H1 (cell line): ENCODE results near the gene NSUN7.

ENCODE experiments used
- ASH2L ChIP-seq: fragments of 200-600, 300-600 bp; sonication (generic); IDR thresholded peaks from one replicate; pipeline ENCODE4 v1.7.1; 2017; ENCODE audit warnings: low read length
- BCL11A ChIP-seq, 2 experiments: IDR thresholded peaks; one replicate each; pipeline ENCODE4 v1.6.1; 2011; ENCODE audit warnings: low read depth in 2 of 2, low read length in 2 of 2, mild to moderate bottlenecking in 2 of 2
- CEBPB ChIP-seq: IDR thresholded peaks from 2 replicates; pipeline ENCODE4 v1.6.1; 2012; ENCODE audit warnings: low read depth, low read length
- CHD2 ChIP-seq: IDR thresholded peaks from 2 replicates; pipeline ENCODE4 v1.6.1; 2012; ENCODE audit warnings: low read length, improper control_type of control experiment
- EP300 ChIP-seq, 2 experiments: IDR thresholded peaks; 1 replicate in 1 of 2; 2 replicates in 1 of 2; pipeline ENCODE4 v1.6.1; 2011 to 2012; ENCODE audit warnings: low read depth in 2 of 2, low read length in 2 of 2, mild to moderate bottlenecking in 2 of 2, borderline replicate concordance in 1 of 2, inconsistent platforms in 1 of 2, moderate library complexity in 1 of 2
- JUN ChIP-seq: IDR thresholded peaks from 2 replicates; pipeline ENCODE4 v1.6.1; 2011; ENCODE audit warnings: low read depth, mild to moderate bottlenecking, improper control_type of control experiment, low read length
- POLR2A ChIP-seq, 2 experiments: IDR thresholded peaks; 1 replicate in 1 of 2; 2 replicates in 1 of 2; pipeline ENCODE4 v1.6.1; 2011; ENCODE audit warnings: low read depth in 2 of 2, low read length in 2 of 2, mild to moderate bottlenecking in 2 of 2; ENCODE audit errors: control extremely low read depth in 1 of 2
- POLR2AphosphoS5 ChIP-seq: IDR thresholded peaks from 2 replicates; pipeline ENCODE4 v1.6.1; 2011; ENCODE audit warnings: low read depth, low read length
- SP2 ChIP-seq: IDR thresholded peaks from 2 replicates; pipeline ENCODE4 v1.6.1; 2012; ENCODE audit warnings: mild to moderate bottlenecking, low read length, inconsistent platforms
- TF ChIP-seq, protein P1 (sequence below), 3 experiments: IDR thresholded peaks; 1 replicate in 2 of 3; 2 replicates in 1 of 3; pipeline versions ENCODE4 v1.5.1 to v1.6.1; 2011; ENCODE audit warnings: low read length in 3 of 3, mild to moderate bottlenecking in 3 of 3, inconsistent platforms in 2 of 3, low read depth in 1 of 3, moderate library complexity in 1 of 3; ENCODE audit not compliant: insufficient read depth in 1 of 3; ENCODE audit errors: control extremely low read depth in 1 of 3
- TF ChIP-seq, protein P2 (sequence below): IDR thresholded peaks from 2 replicates; pipeline ENCODE4 v1.6.1; 2011; ENCODE audit warnings: low read length, improper control_type of control experiment
- TF ChIP-seq, protein P3 (sequence below): IDR thresholded peaks from 2 replicates; pipeline ENCODE4 v1.6.1; 2011; ENCODE audit warnings: low read depth, mild to moderate bottlenecking, low read length; ENCODE audit not compliant: insufficient read depth

DNA sequence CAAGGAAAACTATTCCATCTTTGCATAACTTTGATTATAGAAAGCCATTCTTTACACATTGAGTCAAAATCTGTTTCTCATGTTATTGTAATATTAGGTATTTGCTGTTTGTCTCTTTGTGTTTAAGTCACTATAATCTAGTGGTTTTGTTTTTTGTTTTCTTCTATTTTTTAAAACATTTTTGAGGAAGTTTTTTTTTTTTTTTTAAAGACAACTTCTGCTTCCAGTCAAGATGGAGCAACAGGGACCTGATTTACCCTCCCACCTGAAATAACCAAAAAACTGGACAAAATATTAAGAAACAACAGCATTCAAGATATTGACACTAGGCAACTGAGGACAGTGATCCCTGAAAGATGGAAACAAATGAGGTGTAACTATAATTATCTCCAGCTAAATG is 18.4 kb upstream of the NSUN7 start:
- TF ChIP-seq, protein P1, sequence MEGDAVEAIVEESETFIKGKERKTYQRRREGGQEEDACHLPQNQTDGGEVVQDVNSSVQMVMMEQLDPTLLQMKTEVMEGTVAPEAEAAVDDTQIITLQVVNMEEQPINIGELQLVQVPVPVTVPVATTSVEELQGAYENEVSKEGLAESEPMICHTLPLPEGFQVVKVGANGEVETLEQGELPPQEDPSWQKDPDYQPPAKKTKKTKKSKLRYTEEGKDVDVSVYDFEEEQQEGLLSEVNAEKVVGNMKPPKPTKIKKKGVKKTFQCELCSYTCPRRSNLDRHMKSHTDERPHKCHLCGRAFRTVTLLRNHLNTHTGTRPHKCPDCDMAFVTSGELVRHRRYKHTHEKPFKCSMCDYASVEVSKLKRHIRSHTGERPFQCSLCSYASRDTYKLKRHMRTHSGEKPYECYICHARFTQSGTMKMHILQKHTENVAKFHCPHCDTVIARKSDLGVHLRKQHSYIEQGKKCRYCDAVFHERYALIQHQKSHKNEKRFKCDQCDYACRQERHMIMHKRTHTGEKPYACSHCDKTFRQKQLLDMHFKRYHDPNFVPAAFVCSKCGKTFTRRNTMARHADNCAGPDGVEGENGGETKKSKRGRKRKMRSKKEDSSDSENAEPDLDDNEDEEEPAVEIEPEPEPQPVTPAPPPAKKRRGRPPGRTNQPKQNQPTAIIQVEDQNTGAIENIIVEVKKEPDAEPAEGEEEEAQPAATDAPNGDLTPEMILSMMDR (IDR thresholded peaks at IDR 0.05; ENCODE audit: control extremely low read depth in 1 of 3, insufficient read depth in 1 of 3, low read depth in 1 of 3, low read length in 3 of 3): no peak
- TF ChIP-seq, protein P2, sequence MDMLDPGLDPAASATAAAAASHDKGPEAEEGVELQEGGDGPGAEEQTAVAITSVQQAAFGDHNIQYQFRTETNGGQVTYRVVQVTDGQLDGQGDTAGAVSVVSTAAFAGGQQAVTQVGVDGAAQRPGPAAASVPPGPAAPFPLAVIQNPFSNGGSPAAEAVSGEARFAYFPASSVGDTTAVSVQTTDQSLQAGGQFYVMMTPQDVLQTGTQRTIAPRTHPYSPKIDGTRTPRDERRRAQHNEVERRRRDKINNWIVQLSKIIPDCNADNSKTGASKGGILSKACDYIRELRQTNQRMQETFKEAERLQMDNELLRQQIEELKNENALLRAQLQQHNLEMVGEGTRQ: no peak
- TF ChIP-seq EP300 (IDR thresholded peaks at IDR 0.05; ENCODE audit: borderline replicate concordance in 1 of 2, low read depth in 2 of 2, low read length in 2 of 2): no peak
- TF ChIP-seq POLR2A (IDR thresholded peaks at IDR 0.05; ENCODE audit: control extremely low read depth in 1 of 2, low read depth in 2 of 2, low read length in 2 of 2): no peak
- TF ChIP-seq ASH2L: no peak
- TF ChIP-seq CHD2: no peak
- no peak for TF ChIP-seq BCL11A (IDR thresholded peaks at IDR 0.05; ENCODE audit: low read depth in 2 of 2, low read length in 2 of 2)
- TF ChIP-seq, protein P3, sequence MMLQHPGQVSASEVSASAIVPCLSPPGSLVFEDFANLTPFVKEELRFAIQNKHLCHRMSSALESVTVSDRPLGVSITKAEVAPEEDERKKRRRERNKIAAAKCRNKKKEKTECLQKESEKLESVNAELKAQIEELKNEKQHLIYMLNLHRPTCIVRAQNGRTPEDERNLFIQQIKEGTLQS: no peak
- TF ChIP-seq POLR2AphosphoS5: no peak
- TF ChIP-seq SP2: no peak
- no peak for TF ChIP-seq CEBPB
- no peak for TF ChIP-seq JUN
